Skeletal muscle tissue (tissue), 4 donors: ENCODE data around the gene RARG. TPM values are rescaled to one million over a fixed set of nuclear protein-coding genes. Genes with fewer than 3 reads are reported as not detected.

Experiments
- H3K27ac ChIP-seq: one replicate; pipeline ENCODE4 v1.7.0; 2013; ENCODE audit warnings: mild to moderate bottlenecking, low read depth, low read length, inconsistent platforms
- H3K27me3 ChIP-seq, 3 donors: one replicate each; pipeline ENCODE4 v1.7.0; 2013; ENCODE audit warnings: low read length in 3 of 3; ENCODE audit not compliant: control insufficient read depth in 3 of 3, insufficient read depth in 3 of 3
- H3K36me3 ChIP-seq, 3 donors: one replicate each; pipeline ENCODE4 v1.7.0; 2013; ENCODE audit warnings: low read length in 3 of 3; ENCODE audit not compliant: control insufficient read depth in 3 of 3, insufficient read depth in 3 of 3
- H3K4me1 ChIP-seq, 3 donors: one replicate each; pipeline ENCODE4 v1.7.0; 2013; ENCODE audit warnings: low read length in 3 of 3, mild to moderate bottlenecking in 3 of 3; ENCODE audit not compliant: control insufficient read depth in 3 of 3, insufficient read depth in 3 of 3
- H3K4me3 ChIP-seq, 3 donors: one replicate each; pipeline ENCODE4 v1.7.0; 2013; ENCODE audit warnings: low read length in 3 of 3
- H3K9ac ChIP-seq, 3 donors: one replicate each; pipeline ENCODE4 v1.7.0; 2013; ENCODE audit warnings: low read length in 3 of 3, mild to moderate bottlenecking in 3 of 3, moderate library complexity in 2 of 3, low read depth in 1 of 3
- H3K9me3 ChIP-seq, 3 donors: one replicate each; pipeline ENCODE4 v1.7.0; 2013; ENCODE audit warnings: low read length in 3 of 3; ENCODE audit not compliant: control insufficient read depth in 3 of 3
- total RNA-seq: library from RNA; depleted of rRNA; stranded (reverse); fragments of >200 nt; gene quantifications from one replicate; pipeline ENCODE4 v1.2.3, GENCODE V29; 2014
- donor health status: Osteomylitis.

RARG gene
- total RNA-seq, 1 donor from 2014 or later, result 12.5 TPM

GRCh38 chr12:53224897-53225634, 6.9 kb downstream of the RARG start:
- Histone ChIP-seq H3K9me3 (no peaks in the 10 kb centered on the region), H3K4me1 (peaks cover 26 to 41% (median 32%) of the 10 kb centered on the region in 3 donors), H3K4me3 (no peak overlapping the region), H3K27ac (no peak overlapping the region), H3K27me3 (no peaks in the 10 kb centered on the region), H3K36me3 (no peaks in the 10 kb centered on the region), H3K9ac (no peak overlapping the region)

- Histone ChIP-seq H3K4me3 (peak overlapping the region in 1 of 3 donors; percentile 27), H3K36me3 (no peaks in the 10 kb centered on the region), H3K27me3 (no peaks in the 10 kb centered on the region), H3K27ac (peak overlapping the region; percentile 7), H3K4me1 (peaks cover 31 to 47% (median 37%) of the 10 kb centered on the region in 3 donors), H3K9me3 (no peaks in the 10 kb centered on the region), H3K9ac (peak overlapping the region in 1 of 3 donors; percentile 41)
Observed at GRCh38 chr12:53224061-53224896, 7.7 kb downstream of the RARG start.

GRCh38 chr12:53223389-53224060, 8.5 kb downstream of the RARG start:
- Histone ChIP-seq H3K27me3 (no peaks in the 10 kb centered on the region), H3K4me1 (peaks cover 36 to 49% (median 41%) of the 10 kb centered on the region in 3 donors), H3K36me3 (no peaks in the 10 kb centered on the region), H3K4me3 (peak overlapping the region in 1 of 3 donors; percentile 27), H3K9ac (peak overlapping the region; percentile 13 to 41 (median 23)), H3K27ac (peak overlapping the region; percentile 7), H3K9me3 (no peaks in the 10 kb centered on the region)

GRCh38 chr12:53222806-53223261, 9.2 kb downstream of the RARG start:
- H3K9ac ChIP-seq, result peak overlapping the region in 1 of 3 donors; percentile 33
- H3K4me3 ChIP-seq, result no peak overlapping the region
- H3K36me3 ChIP-seq, result no peaks in the 10 kb centered on the region
- H3K27me3 ChIP-seq, result no peaks in the 10 kb centered on the region
- H3K4me1 ChIP-seq, result peaks cover 41 to 53% (median 46%) of the 10 kb centered on the region in 3 donors
- H3K9me3 ChIP-seq, result no peaks in the 10 kb centered on the region
- peak overlapping the region; percentile 7 for H3K27ac ChIP-seq

GRCh38 chr12:53222170-53222721, 9.8 kb downstream of the RARG start:
- Histone ChIP-seq H3K4me1 (peaks cover 46 to 59% (median 51%) of the 10 kb centered on the region in 3 donors), H3K9ac (peak overlapping the region in 1 of 3 donors; percentile 62), H3K4me3 (peak overlapping the region; percentile 45 to 77 (median 60))

GRCh38 chr12:53221203-53222080, 10.6 kb downstream of the RARG start:
- Histone ChIP-seq H3K9me3 (no peaks in the 10 kb centered on the region), H3K27ac (peak overlapping the region; percentile 98), H3K27me3 (no peaks in the 10 kb centered on the region), H3K36me3 (no peaks in the 10 kb centered on the region), H3K9ac (peak overlapping the region; percentile 90 to 96 (median 96)), H3K4me1 (peaks cover 53 to 67% (median 59%) of the 10 kb centered on the region in 3 donors), H3K4me3 (peak overlapping the region; percentile 77 to 97 (median 94))

More at GRCh38 chr12:53222170-53222721, 9.8 kb downstream of the RARG start:
- Histone ChIP-seq H3K27ac (peak overlapping the region; percentile 98), H3K27me3 (no peaks in the 10 kb centered on the region), H3K36me3 (no peaks in the 10 kb centered on the region), H3K9me3 (no peaks in the 10 kb centered on the region)

GRCh38 chr12:53220694-53221202, 11.3 kb downstream of the RARG start:
- peak overlapping the region; percentile 90 to 96 (median 96) for H3K9ac ChIP-seq
- H3K27me3 ChIP-seq, result no peaks in the 10 kb centered on the region
- peak overlapping the region; percentile 77 to 97 (median 94) for H3K4me3 ChIP-seq
- H3K27ac ChIP-seq, result peak overlapping the region; percentile 98
- peaks cover 60 to 73% (median 64%) of the 10 kb centered on the region in 3 donors for H3K4me1 ChIP-seq
- H3K36me3 ChIP-seq, result no peaks in the 10 kb centered on the region
- no peaks in the 10 kb centered on the region for H3K9me3 ChIP-seq

GRCh38 chr12:53219956-53220693, 11.9 kb downstream of the RARG start:
- Histone ChIP-seq H3K27me3 (no peaks in the 10 kb centered on the region), H3K4me1 (peaks cover 66 to 77% (median 70%) of the 10 kb centered on the region in 3 donors), H3K27ac (peak overlapping the region; percentile 98), H3K36me3 (peaks cover 0 to 3% (median under 1%) of the 10 kb centered on the region in 3 donors), H3K4me3 (peak overlapping the region; percentile 77 to 97 (median 94)), H3K9ac (peak overlapping the region; percentile 69 to 96 (median 79)), H3K9me3 (no peaks in the 10 kb centered on the region)
